Parathyroid adenoma (tissue), 2 donors: Measurements from ENCODE around the gene YAP1.

Experiments
- H2AFZ ChIP-seq: fragments of 300-600 bp; sonication (generic); one replicate; pipeline ENCODE4 v1.7.0; 2017; ENCODE audit warnings: antibody characterized with exemption, mild to moderate bottlenecking
- H3K27ac ChIP-seq: fragments of 300-600 bp; sonication (generic); one replicate; pipeline ENCODE4 v1.7.0; 2017
- H3K27me3 ChIP-seq: fragments of 300-600 bp; sonication (generic); one replicate; pipeline ENCODE4 v1.7.0; 2017; ENCODE audit warnings: low read length; ENCODE audit not compliant: control insufficient read depth, insufficient read depth
- H3K36me3 ChIP-seq: fragments of 300-600 bp; sonication (generic); one replicate; pipeline ENCODE4 v1.7.0; 2017; ENCODE audit warnings: low read length; ENCODE audit not compliant: control insufficient read depth, insufficient read depth
- H3K4me1 ChIP-seq: fragments of 300-600 bp; sonication (generic); one replicate; pipeline ENCODE4 v1.7.0; 2017; ENCODE audit warnings: control low read depth
- H3K4me2 ChIP-seq: fragments of 300-600 bp; sonication (generic); one replicate; pipeline ENCODE4 v1.7.0; 2017; ENCODE audit warnings: low read length
- H3K4me3 ChIP-seq: fragments of 300-600 bp; sonication (generic); one replicate; pipeline ENCODE4 v1.7.0; 2017; ENCODE audit warnings: low read depth, low read length
- H3K79me2 ChIP-seq: fragments of 300-600 bp; sonication (generic); one replicate; pipeline ENCODE4 v1.7.0; 2017; ENCODE audit warnings: control low read depth
- H3K9ac ChIP-seq: fragments of 300-600 bp; sonication (generic); one replicate; pipeline ENCODE4 v1.7.0; 2017; ENCODE audit warnings: mild to moderate bottlenecking
- H3K9me3 ChIP-seq: fragments of 300-600 bp; sonication (generic); one replicate; pipeline ENCODE4 v1.7.0; 2017; ENCODE audit warnings: low read length; ENCODE audit not compliant: control insufficient read depth
- TF ChIP-seq, protein P1 (sequence below): fragments of 300-600 bp; sonication (generic); IDR thresholded peaks from one replicate; pipeline ENCODE4 v1.7.0; 2017; ENCODE audit warnings: antibody characterized with exemption, mild to moderate bottlenecking
- donor health status: primary hyperparathyroidism.

YAP1 gene

DNA sequence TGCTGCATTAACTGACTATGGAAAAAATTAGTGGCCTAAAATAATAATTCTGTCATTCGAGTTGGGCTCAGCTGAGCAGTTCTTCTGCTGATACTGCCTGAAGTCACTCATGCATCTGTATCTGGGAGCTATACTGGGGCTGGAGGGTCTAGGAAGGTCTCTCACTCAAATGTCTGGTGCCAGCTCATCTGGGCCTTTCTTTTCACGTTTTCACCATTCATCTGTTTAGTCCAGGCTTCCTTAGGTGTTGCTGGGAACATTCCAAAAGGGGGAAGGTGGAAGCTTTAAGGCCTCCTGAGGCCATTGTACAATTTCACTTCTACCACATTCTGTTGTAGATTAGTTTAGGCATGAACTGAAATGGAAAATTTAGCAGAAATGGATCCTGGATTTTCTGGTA is 28.0 kb downstream of the YAP1 start:
- TF ChIP-seq, protein P1, sequence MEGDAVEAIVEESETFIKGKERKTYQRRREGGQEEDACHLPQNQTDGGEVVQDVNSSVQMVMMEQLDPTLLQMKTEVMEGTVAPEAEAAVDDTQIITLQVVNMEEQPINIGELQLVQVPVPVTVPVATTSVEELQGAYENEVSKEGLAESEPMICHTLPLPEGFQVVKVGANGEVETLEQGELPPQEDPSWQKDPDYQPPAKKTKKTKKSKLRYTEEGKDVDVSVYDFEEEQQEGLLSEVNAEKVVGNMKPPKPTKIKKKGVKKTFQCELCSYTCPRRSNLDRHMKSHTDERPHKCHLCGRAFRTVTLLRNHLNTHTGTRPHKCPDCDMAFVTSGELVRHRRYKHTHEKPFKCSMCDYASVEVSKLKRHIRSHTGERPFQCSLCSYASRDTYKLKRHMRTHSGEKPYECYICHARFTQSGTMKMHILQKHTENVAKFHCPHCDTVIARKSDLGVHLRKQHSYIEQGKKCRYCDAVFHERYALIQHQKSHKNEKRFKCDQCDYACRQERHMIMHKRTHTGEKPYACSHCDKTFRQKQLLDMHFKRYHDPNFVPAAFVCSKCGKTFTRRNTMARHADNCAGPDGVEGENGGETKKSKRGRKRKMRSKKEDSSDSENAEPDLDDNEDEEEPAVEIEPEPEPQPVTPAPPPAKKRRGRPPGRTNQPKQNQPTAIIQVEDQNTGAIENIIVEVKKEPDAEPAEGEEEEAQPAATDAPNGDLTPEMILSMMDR: no peak
- Histone ChIP-seq H3K27ac (no peak overlapping the region), H3K4me1 (no peaks in the 10 kb centered on the region)

DNA sequence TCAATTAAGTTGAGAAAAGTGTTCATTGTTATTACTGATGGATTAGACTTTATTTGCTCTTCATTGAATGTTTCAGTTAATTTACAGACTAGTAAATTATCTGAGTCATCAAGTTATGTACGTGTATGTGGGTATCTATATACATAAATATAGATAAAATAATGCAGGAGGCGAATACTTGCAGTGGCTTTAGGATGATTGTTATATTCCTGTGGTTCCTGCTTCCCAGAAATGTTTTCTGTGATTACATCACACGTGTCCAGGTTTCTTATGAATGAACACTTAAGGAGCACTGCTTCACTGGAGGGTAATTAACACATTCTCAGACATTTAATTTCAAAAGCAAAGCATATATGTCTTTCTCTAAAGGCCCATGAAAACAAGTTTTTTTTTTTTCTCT is 28.4 kb downstream of the YAP1 start:
- H3K4me1 ChIP-seq: no peaks in the 10 kb centered on the region
- TF ChIP-seq, protein P1: no peak

More for the DNA sequence above, 28.0 kb downstream of the YAP1 start:
- H3K9me3 ChIP-seq: no peaks in the 10 kb centered on the region
- H3K4me2 ChIP-seq: no peak overlapping the region
- no peak overlapping the region for H3K4me3 ChIP-seq
- no peak overlapping the region for H3K9ac ChIP-seq
- H3K79me2 ChIP-seq: peaks cover 4% of the 10 kb centered on the region
- no peaks in the 10 kb centered on the region for H3K27me3 ChIP-seq
- no peak overlapping the region for H2AFZ ChIP-seq
- H3K36me3 ChIP-seq: no peaks in the 10 kb centered on the region

DNA sequence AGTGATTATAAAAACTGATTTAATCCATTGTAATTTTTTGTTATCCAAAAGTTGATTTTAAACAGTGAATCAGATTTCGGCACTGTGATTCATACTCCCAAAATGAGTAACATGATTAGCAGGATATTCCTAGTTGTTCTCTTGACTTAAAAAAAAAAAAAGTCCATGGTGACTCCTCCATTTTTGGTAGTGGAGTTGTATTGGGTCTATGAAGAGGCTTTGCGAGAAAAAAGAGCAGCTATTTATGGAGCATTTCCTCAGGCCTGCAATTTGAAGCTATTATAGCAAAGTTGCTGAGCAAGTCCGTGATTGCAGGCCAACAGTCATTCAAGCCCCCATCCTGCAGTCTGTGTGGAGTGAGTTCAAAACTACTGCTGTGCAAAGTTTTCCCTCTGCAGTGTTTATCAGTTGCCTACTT is 28.8 kb downstream of the YAP1 start:
- Histone ChIP-seq H3K4me1 (no peaks in the 10 kb centered on the region), H2AFZ (no peak overlapping the region), H3K27me3 (no peaks in the 10 kb centered on the region), H3K9ac (no peak overlapping the region), H3K27ac (no peak overlapping the region), H3K4me2 (no peak overlapping the region), H3K36me3 (no peaks in the 10 kb centered on the region), H3K79me2 (peaks cover 6% of the 10 kb centered on the region), H3K4me3 (no peak overlapping the region), H3K9me3 (no peaks in the 10 kb centered on the region)
- TF ChIP-seq, protein P1: no peak

More for the DNA sequence above, 28.4 kb downstream of the YAP1 start:
- Histone ChIP-seq H3K9ac (no peak overlapping the region), H3K27ac (no peak overlapping the region), H3K36me3 (no peaks in the 10 kb centered on the region), H3K9me3 (no peaks in the 10 kb centered on the region), H3K27me3 (no peaks in the 10 kb centered on the region), H3K4me2 (no peak overlapping the region), H3K79me2 (peaks cover 6% of the 10 kb centered on the region), H2AFZ (no peak overlapping the region), H3K4me3 (no peak overlapping the region)

DNA sequence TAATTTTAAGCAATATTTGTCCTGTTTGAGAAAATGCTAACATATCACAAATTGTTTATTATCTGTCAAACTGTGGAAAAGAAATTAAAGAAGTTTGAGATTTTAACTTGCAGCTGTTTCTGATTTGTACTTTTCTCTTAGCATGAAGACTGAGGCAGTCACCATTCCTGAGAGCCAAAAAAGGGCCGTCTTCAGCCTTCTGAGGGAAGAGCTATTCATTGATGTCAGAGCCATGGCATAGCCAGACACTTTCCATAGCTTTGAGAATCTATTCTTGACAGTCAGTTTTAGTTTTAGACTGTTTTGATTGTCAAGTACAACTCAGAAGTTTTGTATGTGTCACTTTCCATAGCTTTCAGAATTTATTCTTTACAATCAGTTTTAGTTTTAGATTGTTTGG is 32.1 kb downstream of the YAP1 start:
- Histone ChIP-seq H3K27ac (no peak overlapping the region), H3K36me3 (no peaks in the 10 kb centered on the region), H3K9me3 (no peaks in the 10 kb centered on the region), H3K4me3 (no peak overlapping the region), H3K9ac (no peak overlapping the region), H3K27me3 (no peaks in the 10 kb centered on the region), H3K4me2 (no peak overlapping the region), H3K79me2 (peaks cover 9% of the 10 kb centered on the region), H3K4me1 (peaks cover 3% of the 10 kb centered on the region), H2AFZ (no peak overlapping the region)
- TF ChIP-seq, protein P1: no peak

DNA sequence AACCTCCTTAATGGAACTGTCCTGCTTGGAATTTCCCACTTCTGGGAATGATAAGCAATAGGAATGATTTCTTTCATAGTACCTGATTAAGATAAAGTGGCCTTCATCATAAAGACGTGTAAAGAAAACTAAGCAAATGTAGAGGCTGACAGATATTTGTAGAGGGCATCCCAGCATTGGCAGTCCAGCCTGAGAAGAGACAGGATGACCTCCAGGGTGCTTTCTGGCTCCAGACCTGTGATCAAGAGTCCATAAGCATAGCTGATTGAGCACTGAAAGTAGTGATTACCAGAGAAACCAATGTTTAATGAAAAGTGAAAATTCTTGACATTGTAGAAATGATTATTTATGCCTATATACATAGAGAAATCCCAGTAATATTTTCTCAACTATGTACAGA is 33.6 kb downstream of the YAP1 start:
- no peaks in the 10 kb centered on the region for H3K27me3 ChIP-seq
- no peaks in the 10 kb centered on the region for H3K9me3 ChIP-seq
- peaks cover 3% of the 10 kb centered on the region for H3K4me1 ChIP-seq
- H3K4me3 ChIP-seq: no peak overlapping the region
- H3K36me3 ChIP-seq: no peaks in the 10 kb centered on the region
- H3K4me2 ChIP-seq: no peak overlapping the region
- peaks cover 9% of the 10 kb centered on the region for H3K79me2 ChIP-seq
- H2AFZ ChIP-seq: no peak overlapping the region
- no peak overlapping the region for H3K9ac ChIP-seq
- TF ChIP-seq, protein P1: no peak
- H3K27ac ChIP-seq: no peak overlapping the region
